ENCODE data around the gene AKAP8. TPM values are rescaled to one million over a fixed set of nuclear protein-coding genes. Genes with fewer than 3 reads are reported as not detected.

The AKAP8 gene
- total and polyA plus RNA-seq, 2 of the 4 experiments (the other 2 are of a cell fraction): 12.2 to 13.4 TPM

GRCh38 chr19:15379999-15380647 lies 536 bp upstream of the AKAP8 start:
- CTCF ChIA-PET: interaction anchor here (1.2 kb wide), 1 partner anchor 219 kb away, joined by 3 read pairs; no protein-coding TSS in a partner anchor
- no peak overlapping the region for H2BK120ac ChIP-seq (ENCODE audit: low read depth, low read length)
- H4K91ac ChIP-seq (ENCODE audit: insufficient read depth, low read depth, low read length): peak overlapping the region; percentile 73
- peaks cover 0 to 37% of the 10 kb centered on the region in 2 experiments for H3K79me1 ChIP-seq (ENCODE audit: low read depth in 1 of 2, low read length in 2 of 2)
- dilution Hi-C loops (cut with HindIII; ENCODE audit: low sequenced_read_pairs, unreplicated experiment): no loop called here
- peak overlapping the region; percentile 38; the same call in 1 of the 2 replicates for H3K18ac ChIP-seq (ENCODE audit: low read depth, low read length)
- intact Hi-C loops (cut with micrococcal nuclease): loop anchor here (2.0 to 10.0 kb wide), 5 partner anchors 39 to 275 kb away; partner anchors contain the start of genes AKAP8L and SYDE1
- no peaks in the 10 kb centered on the region for H3K9me3 ChIP-seq (ENCODE audit: control insufficient read depth, insufficient read depth, low read length)
- peak overlapping the region; percentile 64 for H3K4ac ChIP-seq (ENCODE audit: low read depth, low read length)
- peak overlapping the region; percentile 99 for H2AK9ac ChIP-seq (replicated peaks; ENCODE audit: low read depth, low read length, poor library complexity)
- in situ Hi-C loops (cut with MboI; ENCODE audit: low sequenced_read_pairs): no loop called here
- peak overlapping the region; percentile 98 for H3K4me2 ChIP-seq (ENCODE audit: low read depth, low read length)
- H3K23ac ChIP-seq (ENCODE audit: low read depth, low read length): peak overlapping the region; percentile 1; the same call in 1 of the 2 replicates
- peak overlapping the region; percentile 75 for H2BK5ac ChIP-seq (ENCODE audit: low read depth, low read length, poor library complexity, severe bottlenecking)
- H2AK5ac ChIP-seq (ENCODE audit: low read depth, low read length): peak overlapping the region; percentile 88
- peak overlapping the region; percentile 12 for H3K14ac ChIP-seq (replicated peaks; ENCODE audit: low read depth, low read length)
- H3K9ac ChIP-seq (ENCODE audit: low read depth, low read length): peak overlapping the region; percentile 90
- BruUV-seq (replicated peaks): no TSS peak
- TF ChIP-seq RCOR1 (IDR thresholded peaks at IDR 0.05; ENCODE audit: insufficient replicate concordance, low read length): no peak
- TF ChIP-seq NFE2L2 (IDR thresholded peaks at IDR 0.05; ENCODE audit: low read depth, low read length): no peak
- TF ChIP-seq MXI1 (IDR thresholded peaks at IDR 0.05; ENCODE audit: borderline replicate concordance, low read depth, low read length): 0 out of 2 replicates have a peak, but pooled peaks have one; percentile 7
- peak overlapping the region; percentile 95 for H3K27ac ChIP-seq (ENCODE audit: insufficient read depth, low read length)
- H2AFZ ChIP-seq (replicated peaks; ENCODE audit: low read length, poor library complexity): peak overlapping the region; percentile 94
- H3K56ac ChIP-seq (ENCODE audit: extremely low read depth, insufficient read depth, low read length): peak overlapping the region; percentile 58; the same call in 1 of the 2 replicates
- H2BK15ac ChIP-seq (ENCODE audit: low read depth, low read length): no peak overlapping the region
- DNase-seq (peak; percentile 11), ATAC-seq (ENCODE audit: low read depth) (peak; percentile 2; the same call in 1 of the 2 replicates)
- H3K4me3 ChIP-seq (ENCODE audit: insufficient read depth, low read depth, low read length): peak overlapping the region; percentile 57
- peak overlapping the region; percentile 87 for H4K5ac ChIP-seq (ENCODE audit: low read depth, low read length)
- H4K20me1 ChIP-seq (ENCODE audit: insufficient read depth, low read length): peaks cover 38% of the 10 kb centered on the region
- WGBS, 2 experiments (ENCODE audit: extremely low coverage in 2 of 2, insufficient read length in 1 of 2): 0% methylated on average over 4 of the region's 56 CpGs; no CpG with 5 or more reads in 1 of the 2 experiments
- peaks cover 7% of the 10 kb centered on the region for H3K9me1 ChIP-seq (ENCODE audit: insufficient read depth, low read length)
- POLR2A ChIA-PET (ENCODE audit: unreplicated experiment): interaction anchor here (0.6 kb wide), 1 partner anchor 39 kb away, joined by 3 read pairs; the partner anchor contains the start of gene AKAP8L
- peak overlapping the region; percentile 82 to 93; a peak in 3 of 4 replicates for H4K8ac ChIP-seq (ENCODE audit: low read depth in 2 of 2, low read length in 2 of 2)
- no peak overlapping the region for H2BK20ac ChIP-seq (ENCODE audit: low read depth, low read length)
- no peaks in the 10 kb centered on the region for H3K27me3 ChIP-seq (ENCODE audit: control insufficient read depth, insufficient read depth, low read length)
- peaks cover 8% of the 10 kb centered on the region; the same call in 1 of the 2 replicates for H3K36me3 ChIP-seq (ENCODE audit: control insufficient read depth, insufficient read depth, low read length)
- peaks cover 12% of the 10 kb centered on the region for H3K4me1 ChIP-seq (ENCODE audit: control insufficient read depth, insufficient read depth, low read length)

Data from IMR-90 (cell line).